IPS-20b (cell line): ENCODE data around the gene PLK2.

Experiments used
- H3K27ac ChIP-seq: one replicate; pipeline ENCODE4 v1.5.1; 2013; ENCODE audit warnings: low read length
- H3K27me3 ChIP-seq: 2 replicates; pipeline ENCODE4 v1.6.1; 2013; ENCODE audit warnings: mild to moderate bottlenecking, low read length, inconsistent platforms; ENCODE audit not compliant: insufficient read depth
- H3K36me3 ChIP-seq: 2 replicates; pipeline ENCODE4 v1.6.1; 2013; ENCODE audit warnings: low read depth, mild to moderate bottlenecking, inconsistent platforms, low read length, moderate library complexity; ENCODE audit not compliant: insufficient read depth
- H3K4me1 ChIP-seq: 2 replicates; pipeline ENCODE4 v1.6.1; 2013; ENCODE audit warnings: mild to moderate bottlenecking, control low read depth, inconsistent platforms, low read length, moderate library complexity; ENCODE audit not compliant: insufficient read depth
- H3K4me3 ChIP-seq: 2 replicates; pipeline ENCODE4 v1.5.1; 2013; ENCODE audit warnings: mild to moderate bottlenecking, low read length, inconsistent platforms
- H3K9ac ChIP-seq: 2 replicates; pipeline ENCODE4 v1.6.1; 2013; ENCODE audit warnings: low read depth, mild to moderate bottlenecking, inconsistent platforms, low read length, moderate library complexity
- H3K9me3 ChIP-seq: 2 replicates; pipeline ENCODE4 v1.6.1; 2013; ENCODE audit warnings: mild to moderate bottlenecking, low read depth, low read length, inconsistent platforms; ENCODE audit not compliant: insufficient read depth

The PLK2 gene

GRCh38 chr5:58475404-58475803 is 15.5 kb upstream of the PLK2 start:
- no peaks in the 10 kb centered on the region for H3K4me1 ChIP-seq
- H3K9ac ChIP-seq = no peak overlapping the region
- H3K27ac ChIP-seq = no peak overlapping the region
- no peaks in the 10 kb centered on the region for H3K36me3 ChIP-seq
- no peak overlapping the region for H3K4me3 ChIP-seq
- peaks cover 27% of the 10 kb centered on the region for H3K9me3 ChIP-seq
- no peaks in the 10 kb centered on the region for H3K27me3 ChIP-seq

- Histone ChIP-seq H3K4me3 (no peak overlapping the region), H3K27me3 (no peaks in the 10 kb centered on the region), H3K9me3 (peaks cover 13% of the 10 kb centered on the region), H3K36me3 (no peaks in the 10 kb centered on the region), H3K4me1 (peaks cover 6% of the 10 kb centered on the region; the same call in 1 of the 2 replicates), H3K9ac (no peak overlapping the region), H3K27ac (no peak overlapping the region)
Measured at GRCh38 chr5:58469896-58470295, 10.0 kb upstream of the PLK2 start.

DNA sequence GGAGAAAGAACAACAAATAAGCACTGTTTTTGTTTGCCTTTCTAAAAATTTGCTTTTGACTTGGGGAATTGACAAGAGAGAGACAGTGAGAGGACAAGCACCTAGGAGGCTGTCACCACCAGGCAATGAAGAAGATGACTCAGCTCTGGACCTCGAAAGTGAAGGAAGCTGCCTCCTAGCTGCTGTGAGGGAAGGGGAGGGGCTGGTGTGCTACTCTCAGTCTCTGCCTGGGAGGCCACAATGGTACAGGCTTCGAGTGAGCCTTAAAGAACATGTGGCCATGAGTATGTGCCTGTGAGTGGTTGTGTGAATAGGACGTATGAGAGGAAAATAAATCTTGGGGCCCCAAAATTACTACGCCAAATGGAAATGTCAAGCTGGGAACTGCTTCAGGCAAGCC is 7.1 kb upstream of the PLK2 start:
- Histone ChIP-seq H3K9ac (no peak overlapping the region), H3K4me3 (no peak overlapping the region), H3K27ac (no peak overlapping the region), H3K36me3 (no peaks in the 10 kb centered on the region), H3K9me3 (no peaks in the 10 kb centered on the region), H3K27me3 (no peaks in the 10 kb centered on the region), H3K4me1 (peaks cover 12% of the 10 kb centered on the region)

- Histone ChIP-seq H3K27me3 (peaks cover 16% of the 10 kb centered on the region), H3K36me3 (peaks cover 3% of the 10 kb centered on the region; the same call in 1 of the 2 replicates), H3K9ac (no peak overlapping the region), H3K27ac (no peak overlapping the region), H3K9me3 (no peaks in the 10 kb centered on the region), H3K4me3 (no peak overlapping the region), H3K4me1 (peaks cover 13% of the 10 kb centered on the region)
Measured at GRCh38 chr5:58462623-58463230, 2.8 kb upstream of the PLK2 start.

- H3K27me3 ChIP-seq = peaks cover 16% of the 10 kb centered on the region
- H3K9ac ChIP-seq = no peak overlapping the region; the same call in 1 of the 2 replicates
- no peak overlapping the region for H3K27ac ChIP-seq
- H3K4me1 ChIP-seq = peaks cover 8% of the 10 kb centered on the region
- H3K4me3 ChIP-seq = no peak overlapping the region
- H3K36me3 ChIP-seq = peaks cover 8% of the 10 kb centered on the region
- H3K9me3 ChIP-seq = no peaks in the 10 kb centered on the region
Measured at GRCh38 chr5:58462154-58462553, 2.3 kb upstream of the PLK2 start.

GRCh38 chr5:58460732-58461286 is 923 bp upstream of the PLK2 start:
- Histone ChIP-seq H3K4me1 (peaks cover 8% of the 10 kb centered on the region), H3K36me3 (peaks cover 22% of the 10 kb centered on the region), H3K27me3 (peaks cover 16% of the 10 kb centered on the region), H3K9me3 (no peaks in the 10 kb centered on the region), H3K4me3 (peak overlapping the region; percentile 84), H3K27ac (no peak overlapping the region), H3K9ac (no peak overlapping the region; the same call in 1 of the 2 replicates)

- Histone ChIP-seq H3K27me3 (peaks cover 16% of the 10 kb centered on the region), H3K36me3 (peaks cover 36% of the 10 kb centered on the region), H3K4me1 (peaks cover 8% of the 10 kb centered on the region), H3K4me3 (peak overlapping the region; percentile 84), H3K9me3 (no peaks in the 10 kb centered on the region), H3K27ac (no peak overlapping the region), H3K9ac (peak overlapping the region; percentile 57; the same call in 1 of the 2 replicates)
Measured at GRCh38 chr5:58459146-58460001, 512 bp downstream of the PLK2 start.

DNA sequence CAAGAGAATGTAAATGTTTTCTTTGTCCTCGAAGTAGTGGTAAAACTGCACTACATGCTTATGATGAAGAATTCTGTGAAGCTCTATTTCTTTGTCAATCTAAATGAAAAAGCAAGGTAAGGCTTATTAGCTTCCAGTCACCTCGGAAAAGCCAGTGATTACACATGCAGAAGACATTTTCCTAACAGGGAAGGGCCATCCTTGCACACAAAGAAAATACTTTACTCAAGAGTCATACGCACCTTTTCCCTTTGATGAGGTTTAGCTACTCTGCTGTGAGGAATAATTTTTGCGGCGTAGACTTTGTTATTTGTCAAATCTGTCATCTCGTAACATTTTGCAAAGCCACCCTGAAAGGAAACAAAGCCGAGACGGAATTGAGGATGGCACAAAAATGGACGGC is 1.1 kb downstream of the PLK2 start:
- peaks cover 43% of the 10 kb centered on the region for H3K36me3 ChIP-seq
- H3K4me1 ChIP-seq = peaks cover 8% of the 10 kb centered on the region
- H3K4me3 ChIP-seq = peak overlapping the region; percentile 84
- H3K27ac ChIP-seq = no peak overlapping the region
- H3K27me3 ChIP-seq = peaks cover 16% of the 10 kb centered on the region
- peak overlapping the region; percentile 57; the same call in 1 of the 2 replicates for H3K9ac ChIP-seq
- H3K9me3 ChIP-seq = no peaks in the 10 kb centered on the region

- H3K9me3 ChIP-seq = no peaks in the 10 kb centered on the region
- peaks cover 16% of the 10 kb centered on the region for H3K27me3 ChIP-seq
- H3K36me3 ChIP-seq = peaks cover 48% of the 10 kb centered on the region
- H3K9ac ChIP-seq = no peak overlapping the region
- no peak overlapping the region for H3K27ac ChIP-seq
- peaks cover 8% of the 10 kb centered on the region for H3K4me1 ChIP-seq
- peak overlapping the region; percentile 84 for H3K4me3 ChIP-seq
Measured at GRCh38 chr5:58458141-58458742, 1.6 kb downstream of the PLK2 start.

DNA sequence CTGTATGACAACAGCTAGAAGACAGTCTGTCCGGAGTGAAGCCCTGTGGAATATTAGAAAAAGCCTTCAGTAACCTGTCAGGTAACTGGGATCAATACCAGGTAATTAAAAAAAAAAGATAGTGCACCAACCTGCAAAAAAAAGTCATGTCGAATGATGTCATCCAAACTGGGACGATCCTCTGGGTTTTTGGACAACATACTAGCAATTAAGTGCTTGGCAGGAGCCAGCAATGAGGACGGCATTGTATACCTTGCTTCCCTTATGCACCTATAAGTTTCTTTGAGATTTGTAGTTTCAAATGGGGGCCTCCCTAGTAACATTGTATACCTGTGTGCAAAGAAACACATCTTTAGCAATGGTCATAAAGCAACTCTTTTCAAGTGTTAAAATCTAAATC is 2.8 kb downstream of the PLK2 start:
- H3K9me3 ChIP-seq = no peaks in the 10 kb centered on the region
- peaks cover 4% of the 10 kb centered on the region for H3K4me1 ChIP-seq
- H3K27ac ChIP-seq = no peak overlapping the region
- peaks cover 16% of the 10 kb centered on the region for H3K27me3 ChIP-seq
- no peak overlapping the region for H3K9ac ChIP-seq
- H3K36me3 ChIP-seq = peaks cover 57% of the 10 kb centered on the region
- no peak overlapping the region for H3K4me3 ChIP-seq

DNA sequence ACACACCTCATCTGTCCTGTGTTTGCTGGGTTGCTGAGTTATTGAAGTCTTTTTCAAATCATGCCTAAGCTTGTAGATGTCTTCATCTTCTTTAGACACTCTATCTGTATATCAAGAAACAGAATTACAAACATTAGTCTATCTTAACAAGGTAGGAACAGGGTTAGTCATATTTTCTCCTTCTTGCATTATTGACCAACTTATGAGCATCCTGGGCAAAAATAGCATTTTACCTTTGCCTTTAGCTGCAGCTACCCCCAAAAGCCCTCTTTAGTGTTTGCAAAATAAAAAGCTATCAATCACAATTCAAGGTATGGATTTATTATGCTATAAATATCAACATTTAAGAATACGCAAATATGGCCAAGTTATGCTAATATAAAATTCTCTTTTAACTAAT is 3.4 kb downstream of the PLK2 start:
- Histone ChIP-seq H3K36me3 (peaks cover 63% of the 10 kb centered on the region), H3K4me3 (no peak overlapping the region), H3K4me1 (no peaks in the 10 kb centered on the region; the same call in 1 of the 2 replicates), H3K9ac (no peak overlapping the region), H3K27ac (no peak overlapping the region), H3K27me3 (peaks cover 16% of the 10 kb centered on the region), H3K9me3 (no peaks in the 10 kb centered on the region)
